ENCODE measurements around the gene SETBP1. TPM values are rescaled to one million over a fixed set of nuclear protein-coding genes. Genes with fewer than 3 reads are reported as not detected.

The SETBP1 gene
- total RNA-seq, 1 experiment from 2014 or later = 0.05 TPM

GRCh38 chr18:44727291-44727690 lies 46.6 kb downstream of the SETBP1 start:
- POLR2A ChIA-PET = no interaction called here
- H3K4me2 ChIP-seq (ENCODE audit: low read length) = no peak overlapping the region
- no peaks in the 10 kb centered on the region for H3K27me3 ChIP-seq (ENCODE audit: insufficient read depth, low read length)
- peaks cover 7 to 20% of the 10 kb centered on the region in 2 experiments; a peak in 2 of 4 replicates for H3K9me3 ChIP-seq (ENCODE audit: control insufficient read depth in 1 of 2, insufficient read depth in 1 of 2, low read depth in 1 of 2, low read length in 2 of 2)
- CTCF ChIA-PET = no interaction called here
- no peak overlapping the region for H3K4me3 ChIP-seq (replicated peaks in 1 of 2; ENCODE audit: low read depth in 1 of 2, low read length in 2 of 2)
- BruUV-seq (replicated peaks) = no TSS peak
- H3K4me1 ChIP-seq (ENCODE audit: control insufficient read depth in 1 of 2, insufficient read depth in 2 of 2, low read length in 2 of 2) = no peaks in the 10 kb centered on the region
- no peaks in the 10 kb centered on the region for H4K20me1 ChIP-seq (ENCODE audit: insufficient read depth)
- H3K27ac ChIP-seq (ENCODE audit: low read depth, low read length) = no peak overlapping the region
- H3K9ac ChIP-seq (ENCODE audit: low read length) = no peak overlapping the region
- H3K9me2 ChIP-seq (ENCODE audit: insufficient read depth) = no peaks in the 10 kb centered on the region
- no peak for TF ChIP-seq RAD21 (IDR thresholded peaks at IDR 0.05; ENCODE audit: low read depth)
- no peak for TF ChIP-seq MAX (IDR thresholded peaks at IDR 0.05)
- TF ChIP-seq, protein P1, sequence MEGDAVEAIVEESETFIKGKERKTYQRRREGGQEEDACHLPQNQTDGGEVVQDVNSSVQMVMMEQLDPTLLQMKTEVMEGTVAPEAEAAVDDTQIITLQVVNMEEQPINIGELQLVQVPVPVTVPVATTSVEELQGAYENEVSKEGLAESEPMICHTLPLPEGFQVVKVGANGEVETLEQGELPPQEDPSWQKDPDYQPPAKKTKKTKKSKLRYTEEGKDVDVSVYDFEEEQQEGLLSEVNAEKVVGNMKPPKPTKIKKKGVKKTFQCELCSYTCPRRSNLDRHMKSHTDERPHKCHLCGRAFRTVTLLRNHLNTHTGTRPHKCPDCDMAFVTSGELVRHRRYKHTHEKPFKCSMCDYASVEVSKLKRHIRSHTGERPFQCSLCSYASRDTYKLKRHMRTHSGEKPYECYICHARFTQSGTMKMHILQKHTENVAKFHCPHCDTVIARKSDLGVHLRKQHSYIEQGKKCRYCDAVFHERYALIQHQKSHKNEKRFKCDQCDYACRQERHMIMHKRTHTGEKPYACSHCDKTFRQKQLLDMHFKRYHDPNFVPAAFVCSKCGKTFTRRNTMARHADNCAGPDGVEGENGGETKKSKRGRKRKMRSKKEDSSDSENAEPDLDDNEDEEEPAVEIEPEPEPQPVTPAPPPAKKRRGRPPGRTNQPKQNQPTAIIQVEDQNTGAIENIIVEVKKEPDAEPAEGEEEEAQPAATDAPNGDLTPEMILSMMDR (IDR thresholded peaks at IDR 0.05 in 2 of 3, conservative IDR thresholded peaks at IDR 0.05 in 1 of 3; ENCODE audit: borderline replicate concordance in 1 of 3, insufficient read depth in 1 of 3, low read depth in 2 of 3, low read length in 2 of 3) = no peak
- no peak for TF ChIP-seq EZH2phosphoT487 (IDR thresholded peaks at IDR 0.05; ENCODE audit: borderline replicate concordance)
- no peak for TF ChIP-seq SIN3A (IDR thresholded peaks at IDR 0.05; ENCODE audit: low read depth)
- TF ChIP-seq EZH2 (IDR thresholded peaks at IDR 0.05) = no peak
- TF ChIP-seq POLR2AphosphoS5 (IDR thresholded peaks at IDR 0.05; ENCODE audit: low read depth, low read length) = no peak
- TF ChIP-seq FOSL1 (IDR thresholded peaks at IDR 0.05; ENCODE audit: low read depth) = no peak
- TF ChIP-seq, protein P2, sequence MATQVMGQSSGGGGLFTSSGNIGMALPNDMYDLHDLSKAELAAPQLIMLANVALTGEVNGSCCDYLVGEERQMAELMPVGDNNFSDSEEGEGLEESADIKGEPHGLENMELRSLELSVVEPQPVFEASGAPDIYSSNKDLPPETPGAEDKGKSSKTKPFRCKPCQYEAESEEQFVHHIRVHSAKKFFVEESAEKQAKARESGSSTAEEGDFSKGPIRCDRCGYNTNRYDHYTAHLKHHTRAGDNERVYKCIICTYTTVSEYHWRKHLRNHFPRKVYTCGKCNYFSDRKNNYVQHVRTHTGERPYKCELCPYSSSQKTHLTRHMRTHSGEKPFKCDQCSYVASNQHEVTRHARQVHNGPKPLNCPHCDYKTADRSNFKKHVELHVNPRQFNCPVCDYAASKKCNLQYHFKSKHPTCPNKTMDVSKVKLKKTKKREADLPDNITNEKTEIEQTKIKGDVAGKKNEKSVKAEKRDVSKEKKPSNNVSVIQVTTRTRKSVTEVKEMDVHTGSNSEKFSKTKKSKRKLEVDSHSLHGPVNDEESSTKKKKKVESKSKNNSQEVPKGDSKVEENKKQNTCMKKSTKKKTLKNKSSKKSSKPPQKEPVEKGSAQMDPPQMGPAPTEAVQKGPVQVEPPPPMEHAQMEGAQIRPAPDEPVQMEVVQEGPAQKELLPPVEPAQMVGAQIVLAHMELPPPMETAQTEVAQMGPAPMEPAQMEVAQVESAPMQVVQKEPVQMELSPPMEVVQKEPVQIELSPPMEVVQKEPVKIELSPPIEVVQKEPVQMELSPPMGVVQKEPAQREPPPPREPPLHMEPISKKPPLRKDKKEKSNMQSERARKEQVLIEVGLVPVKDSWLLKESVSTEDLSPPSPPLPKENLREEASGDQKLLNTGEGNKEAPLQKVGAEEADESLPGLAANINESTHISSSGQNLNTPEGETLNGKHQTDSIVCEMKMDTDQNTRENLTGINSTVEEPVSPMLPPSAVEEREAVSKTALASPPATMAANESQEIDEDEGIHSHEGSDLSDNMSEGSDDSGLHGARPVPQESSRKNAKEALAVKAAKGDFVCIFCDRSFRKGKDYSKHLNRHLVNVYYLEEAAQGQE (IDR thresholded peaks at IDR 0.05; ENCODE audit: low read depth) = no peak
- TF ChIP-seq SRF (IDR thresholded peaks at IDR 0.05; ENCODE audit: low read depth) = no peak
- TF ChIP-seq TCF7L2 (IDR thresholded peaks at IDR 0.05; ENCODE audit: borderline replicate concordance, extremely low read depth, insufficient read depth, insufficient read length) = no peak
- no peak for TF ChIP-seq POLR2A (IDR thresholded peaks at IDR 0.05; ENCODE audit: borderline replicate concordance, extremely low read depth, insufficient read depth, insufficient read length)
- no peak for TF ChIP-seq CEBPB (IDR thresholded peaks at IDR 0.05; ENCODE audit: low read depth)
- no peak for TF ChIP-seq YY1 (IDR thresholded peaks at IDR 0.05; ENCODE audit: extremely low read depth, insufficient replicate concordance, low read depth, low read length)
- no peak for TF ChIP-seq SP1 (IDR thresholded peaks at IDR 0.05; ENCODE audit: low read depth)
- no peaks in the 10 kb centered on the region for H3K79me2 ChIP-seq (ENCODE audit: insufficient read depth, low read length)
- no peaks in the 10 kb centered on the region; a peak in 1 of 4 replicates for H3K36me3 ChIP-seq (ENCODE audit: control insufficient read depth in 1 of 2, insufficient read depth in 2 of 2, low read length in 2 of 2)
- RAD21 ChIA-PET (ENCODE audit: low non-redundant PET in 1 of 2, low total read pairs in 2 of 2, uncharacterized antibody in 2 of 2, unreplicated experiment in 2 of 2) = no interaction called here
- DNase-seq (ENCODE audit: low read depth, low spot score) (no peak), ATAC-seq (no peak)
- intact Hi-C loops (cut with micrococcal nuclease) = no loop called here
- no peak overlapping the region for H2AFZ ChIP-seq (ENCODE audit: low read depth, low read length, poor library complexity, severe bottlenecking)
